Heart right ventricle (tissue), 16 donors: ENCODE measurements around the gene MYO7B. TPM values are rescaled to one million over a fixed set of nuclear protein-coding genes. Genes with fewer than 3 reads are reported as not detected.

ENCODE experiments used
- ATAC-seq, 8 donors: fragments of 200-7000 bp; cut with Tn5 transposase; one replicate each; pipeline ENCODE4 v1.9.1; 2020; ENCODE audit warnings: mild to moderate bottlenecking in 8 of 8, moderate library complexity in 8 of 8, moderate number of reproducible peaks in 1 of 8
- DNase-seq, 2 donors: peaks; one replicate each; pipeline ENCODE4 v3.0.0-alpha.2; 2020
- H3K27ac ChIP-seq, 10 donors: fragments of 200-600 bp; sonication (generic) in 2 of 10; one replicate each; pipeline versions ENCODE4 v1.5.0 to v1.8.0; 2020 to 2022; ENCODE audit warnings: mild to moderate bottlenecking in 3 of 10
- H3K27me3 ChIP-seq, 7 donors: fragments of 200-600 bp; one replicate each; pipeline ENCODE4 v1.8.0; 2021 to 2022; ENCODE audit warnings: mild to moderate bottlenecking in 2 of 7
- H3K36me3 ChIP-seq, 9 donors: fragments of 200-600 bp; sonication (generic) in 1 of 9; one replicate each; pipeline versions ENCODE4 v1.5.0 to v1.8.0; 2020 to 2022; ENCODE audit warnings: mild to moderate bottlenecking in 2 of 9
- H3K4me1 ChIP-seq, 9 donors: fragments of 200-600 bp; sonication (generic) in 1 of 9; one replicate each; pipeline versions ENCODE4 v1.5.0 to v1.8.0; 2020 to 2022; ENCODE audit warnings: mild to moderate bottlenecking in 4 of 9
- H3K4me3 ChIP-seq, 10 donors: fragments of 200-600 bp; sonication (generic) in 2 of 10; one replicate each; pipeline versions ENCODE4 v1.5.0 to v1.8.0; 2020 to 2022; ENCODE audit warnings: mild to moderate bottlenecking in 7 of 10, moderate library complexity in 2 of 10
- H3K9me3 ChIP-seq, 11 donors: fragments of 200-600 bp in 10 of 11; sonication (generic) in 2 of 11; one replicate each; pipeline versions ENCODE4 v1.5.0 to v1.8.0; 2013 to 2022; ENCODE audit warnings: mild to moderate bottlenecking in 2 of 11, control low read depth in 1 of 11, moderate library complexity in 1 of 11
- CTCF ChIP-seq, 9 donors: fragments of 200-600 bp; sonication (generic) in 2 of 9; IDR thresholded peaks; one replicate each; pipeline versions ENCODE4 v1.5.0 to v1.8.0; 2021 to 2022; ENCODE audit warnings: antibody characterized with exemption in 9 of 9, mild to moderate bottlenecking in 5 of 9, moderate library complexity in 1 of 9
- WGBS, 2 donors: extraction: QIAGEN DNeasy Blood & Tissue Kit; methylation state at CpG; one replicate each; pipeline ENCODE4 v1.1.7; 2013; ENCODE audit warnings: inconsistent platforms in 1 of 2; 5-methylcytosine and 5-hydroxymethylcytosine counted together
- intact Hi-C, 10 donors: fragments of 100-400 bp; cut with DNase I; formaldehyde crosslinking; loops; one replicate each; pipeline versions ENCODE4 v1.11.1 to v1.14.2; 2022
- polyA plus RNA-seq, 2 donors: library from polyadenylated mRNA; stranded (reverse); fragments of 200-250 nt; gene quantifications; one replicate each; pipeline ENCODE4 v1.2.3, GENCODE V29; 2013
- total RNA-seq, 10 donors: library from RNA; stranded (reverse); fragmentation: NEBNext Ultra II Directional in 3 of 10; extraction: Animal tissue kit (Norgen Biotek cat#: 25700) in 3 of 10; gene quantifications; one replicate each; pipeline versions ENCODE4 v1.2.1 to v1.2.4, GENCODE V29; 2021 to 2023
- donor health status: Arrhythmogenic right ventricular cardiomyopathy.
- donor health status: ischemic (EF 13 %, LVEDD 7.1; RV severe dilation, severe dysfunction).
- donor health status: healthy with polysubstance abuse.
- donor health status: DM: no; HTN: yes; CAD: no.
- donor health status: DM: no; HTN: no; CAD: no.
- donor health status: ischemic (EF 25% LVEDD 6.9; RV normal size, moderate dysfunction).
- donor health status: ischemic (EF 25% LVEDD 5.7; RV mildly dilated, moderate dysfunction).
- donor health status: healthy.
- donor health status: DM: yes; HTN: yes; CAD: no.
- donor health status: Ischemic cardiomyopathy.
- donor health status: ischemic (EF 35%, LVEDD 5.7; RV mildly dilated, moderate dysfunction).
- donor health status: nonischemic (EF 11% LVEDD 7.7; RV severe dilation, severe dysfunction).
- donor health status: DM: yes; HTN: yes; CAD: no.
- donor health status: PGD.
- donor health status: ischemic (EF 29% LVEDD 5.4; RV normal size, mild dysfunction).
- donor health status: nonischemic (EF 23%, LVEDD 6.1; RV moderate dilation, normal function).

Gene MYO7B
- total and polyA plus RNA-seq, 12 donors = 0.42 to 2.3 (median 0.90) TPM

DNA sequence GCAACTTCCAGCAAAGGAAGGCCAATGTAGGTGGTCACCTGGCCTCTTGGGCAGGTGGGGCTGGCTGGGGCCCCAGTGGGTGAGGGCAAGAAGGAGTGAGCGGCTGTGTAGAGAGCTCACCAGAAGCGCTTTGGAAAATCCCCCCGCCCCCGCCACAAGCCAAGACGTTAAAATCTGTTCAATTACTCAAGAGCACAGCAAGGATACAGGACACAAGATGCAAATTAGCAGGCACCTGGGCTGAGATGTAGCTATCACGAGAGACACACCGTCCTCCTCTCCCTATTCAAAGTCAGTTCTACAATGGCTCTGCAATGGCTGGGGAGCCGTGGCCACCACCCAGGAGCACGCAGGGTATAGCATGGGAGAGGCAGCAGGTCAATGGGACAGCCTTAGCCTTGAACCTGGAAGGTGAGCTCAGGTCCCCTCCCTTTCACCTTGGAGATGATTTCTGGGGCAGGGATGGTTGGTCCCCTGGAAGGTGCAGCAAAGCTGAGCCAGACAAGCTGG is 72.0 kb downstream of the MYO7B start:
- 94 to 95% methylated on average over 9 of the region's 9 CpGs for WGBS, 2 donors
- no peak for TF ChIP-seq CTCF (IDR thresholded peaks at IDR 0.05)
- DNase-seq = no peak
- Histone ChIP-seq H3K36me3 (no peaks in the 10 kb centered on the region), H3K27me3 (no peaks in the 10 kb centered on the region), H3K9me3 (peaks cover 0 to 31% (median 4%) of the 10 kb centered on the region in 11 donors), H3K27ac (no peak overlapping the region), H3K4me1 (no peaks in the 10 kb centered on the region), H3K4me3 (no peak overlapping the region)
- intact Hi-C loops = no loop called here
- ATAC-seq = no peak

GRCh38 chr2:127608061-127609030 is 72.9 kb downstream of the MYO7B start:
- intact Hi-C loops = no loop called here
- DNase-seq = no peak
- no peaks in the 10 kb centered on the region for H3K36me3 ChIP-seq
- no peak overlapping the region for H3K27ac ChIP-seq
- 87 to 91% methylated on average over 25 of the region's 25 CpGs for WGBS, 2 donors
- H3K9me3 ChIP-seq = peaks cover 0 to 35% (median 9%) of the 10 kb centered on the region in 11 donors
- no peaks in the 10 kb centered on the region for H3K27me3 ChIP-seq
- no peak for ATAC-seq
- no peaks in the 10 kb centered on the region for H3K4me1 ChIP-seq
- H3K4me3 ChIP-seq = no peak overlapping the region
- no peak for TF ChIP-seq CTCF (IDR thresholded peaks at IDR 0.05)

- Histone ChIP-seq H3K36me3 (no peaks in the 10 kb centered on the region), H3K27ac (no peak overlapping the region), H3K27me3 (no peaks in the 10 kb centered on the region), H3K4me1 (no peaks in the 10 kb centered on the region), H3K4me3 (no peak overlapping the region), H3K9me3 (peaks cover 0 to 35% (median 11%) of the 10 kb centered on the region in 11 donors)
- DNase-seq (no peak), ATAC-seq (no peak)
- intact Hi-C loops = no loop called here
- no peak for TF ChIP-seq CTCF (IDR thresholded peaks at IDR 0.05)
- WGBS, 2 donors = 92 to 93% methylated on average over 24 of the region's 24 CpGs
Observed at GRCh38 chr2:127609031-127609751, 73.7 kb downstream of the MYO7B start.

DNA sequence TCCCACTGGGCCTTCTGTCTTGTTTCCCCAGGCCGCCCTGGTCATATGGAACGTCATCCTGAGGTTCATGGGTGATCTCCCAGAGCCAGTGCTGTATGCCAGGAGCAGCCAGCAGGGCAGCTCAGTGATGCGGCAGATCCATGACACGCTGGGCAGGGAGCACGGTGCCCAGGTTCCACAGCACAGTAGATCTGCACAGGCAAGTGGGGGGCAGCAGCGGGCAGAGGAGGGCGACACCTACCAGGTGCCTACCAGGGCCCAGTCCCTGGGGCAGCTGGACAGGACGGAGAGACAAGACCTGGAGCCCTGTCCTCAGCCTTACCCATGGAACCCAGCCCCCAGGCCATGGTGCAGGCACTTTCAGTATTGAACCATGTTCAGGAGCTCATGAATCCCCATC is 74.3 kb downstream of the MYO7B start:
- TF ChIP-seq CTCF (IDR thresholded peaks at IDR 0.05) = no peak
- no peak overlapping the region for H3K27ac ChIP-seq
- H3K36me3 ChIP-seq = no peaks in the 10 kb centered on the region
- DNase-seq (no peak), ATAC-seq (no peak)
- H3K4me1 ChIP-seq = no peaks in the 10 kb centered on the region
- no peaks in the 10 kb centered on the region for H3K27me3 ChIP-seq
- no peak overlapping the region for H3K4me3 ChIP-seq
- 96 to 98% methylated on average over 8 of the region's 8 CpGs for WGBS, 2 donors
- intact Hi-C loops = no loop called here
- H3K9me3 ChIP-seq = peaks cover 0 to 35% (median 11%) of the 10 kb centered on the region in 11 donors
